HG02870 (cell line): ENCODE data around the gene COL9A3.

Source experiments
- ATAC-seq: cut with Tn5 transposase; IDR thresholded peaks from one replicate; pipeline ENCODE4 v1.9.1; 2021; ENCODE audit warnings: mild to moderate bottlenecking, moderate library complexity; ENCODE audit not compliant: unreplicated experiment

Gene COL9A3

DNA sequence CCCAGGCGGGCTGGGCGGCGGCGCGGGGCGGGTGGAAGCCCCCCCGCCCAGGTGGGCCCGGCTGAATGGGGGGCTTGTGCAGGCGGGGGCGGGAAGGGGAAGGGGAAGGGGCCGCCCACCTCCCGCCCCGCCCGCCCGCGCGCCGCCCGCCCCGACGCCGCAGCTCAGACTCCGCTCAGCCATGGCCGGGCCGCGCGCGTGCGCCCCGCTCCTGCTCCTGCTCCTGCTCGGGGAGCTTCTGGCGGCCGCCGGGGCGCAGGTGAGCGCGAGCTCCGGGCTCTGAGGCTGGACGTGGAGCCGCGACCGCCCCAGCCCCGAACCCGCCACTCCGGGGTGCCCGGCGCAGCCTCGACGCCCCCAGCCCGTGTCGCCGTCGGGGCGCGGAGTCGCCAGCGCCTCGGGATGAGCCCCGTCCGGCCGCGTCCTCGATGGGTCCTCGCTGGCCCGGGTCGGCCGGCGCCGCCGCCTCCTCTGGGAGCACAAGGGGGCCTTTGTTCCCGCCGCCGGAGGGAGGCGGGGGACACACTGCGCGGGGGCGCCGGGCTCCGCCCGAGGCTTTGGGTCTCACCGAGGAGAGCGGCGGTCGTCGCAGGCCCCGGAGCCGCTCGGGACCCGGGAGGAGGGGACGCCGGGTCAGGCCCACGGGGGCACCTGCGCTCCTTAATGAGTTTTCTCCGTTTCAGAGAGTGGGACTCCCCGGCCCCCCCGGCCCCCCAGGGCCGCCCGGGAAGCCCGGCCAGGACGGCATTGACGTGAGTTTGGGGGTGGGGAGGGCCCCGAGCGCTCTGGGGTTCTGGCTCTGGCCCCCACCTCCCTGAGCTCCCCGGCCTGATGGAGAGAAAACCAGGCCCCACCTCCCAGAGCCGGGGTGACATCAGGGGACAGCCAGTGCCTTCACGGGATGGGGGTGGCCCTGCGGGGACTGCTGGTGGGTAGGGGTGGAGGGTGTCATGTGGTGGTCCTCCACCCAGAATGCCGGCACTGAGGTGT, at the start of gene COL9A3:
Gene COL9A3 (plus strand): TSS at position 167 of the 990 bp plus-strand sequence. CDS start 15 bp downstream, at position 182.
- no peak for ATAC-seq

DNA sequence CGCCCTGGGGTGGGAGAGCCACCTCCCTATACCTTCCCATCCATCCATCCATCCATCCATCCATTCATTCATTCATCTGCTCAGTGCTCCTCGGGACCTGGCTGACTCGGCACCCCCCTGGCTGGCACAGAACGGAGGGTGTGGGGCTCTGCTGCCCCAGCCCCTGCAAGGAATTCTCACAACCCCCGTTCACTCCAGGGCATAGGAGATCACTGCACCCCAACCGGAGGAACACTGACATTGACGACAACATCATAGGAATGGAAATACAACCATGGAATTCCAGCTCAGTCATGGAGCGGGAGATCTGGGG, 48.7 kb upstream of the COL9A3 start:
- no peak for ATAC-seq

DNA sequence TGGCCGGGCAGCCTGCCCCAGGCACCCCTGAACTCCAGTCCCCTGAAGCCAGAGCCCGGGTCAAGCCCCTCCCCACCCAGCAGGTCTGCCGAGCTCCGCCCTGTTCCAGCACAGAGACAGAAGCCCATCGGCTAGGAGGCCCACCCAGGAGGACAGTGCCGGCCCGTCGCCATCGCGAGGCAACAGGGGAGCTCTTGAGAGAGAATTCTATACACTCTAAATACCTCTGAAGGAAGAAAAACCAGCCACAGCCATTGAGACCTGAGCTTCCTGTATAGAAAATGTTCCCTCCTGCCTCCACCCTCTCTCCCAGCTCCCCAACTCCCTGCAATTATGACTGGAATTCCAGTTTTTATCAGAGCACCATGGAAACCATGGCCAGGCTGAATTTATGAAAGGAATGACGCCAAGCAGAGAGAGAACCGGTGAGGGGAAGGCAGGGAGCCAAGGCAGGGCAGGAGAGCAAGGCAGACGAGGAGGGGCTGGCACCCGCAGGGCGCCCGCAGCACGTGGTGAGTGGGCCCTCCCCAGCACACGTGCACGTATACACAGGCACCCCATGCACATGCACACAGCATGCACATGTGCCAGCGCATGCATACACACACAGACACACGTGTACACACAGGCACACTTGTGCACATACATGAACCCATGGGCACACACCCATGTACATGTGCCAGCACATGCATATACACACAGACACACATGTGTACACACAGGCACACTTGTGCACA, 48.1 kb upstream of the COL9A3 start:
- no peak for ATAC-seq

GRCh38 chr20:62769346-62770071, 47.3 kb upstream of the COL9A3 start:
- ATAC-seq: no peak

DNA sequence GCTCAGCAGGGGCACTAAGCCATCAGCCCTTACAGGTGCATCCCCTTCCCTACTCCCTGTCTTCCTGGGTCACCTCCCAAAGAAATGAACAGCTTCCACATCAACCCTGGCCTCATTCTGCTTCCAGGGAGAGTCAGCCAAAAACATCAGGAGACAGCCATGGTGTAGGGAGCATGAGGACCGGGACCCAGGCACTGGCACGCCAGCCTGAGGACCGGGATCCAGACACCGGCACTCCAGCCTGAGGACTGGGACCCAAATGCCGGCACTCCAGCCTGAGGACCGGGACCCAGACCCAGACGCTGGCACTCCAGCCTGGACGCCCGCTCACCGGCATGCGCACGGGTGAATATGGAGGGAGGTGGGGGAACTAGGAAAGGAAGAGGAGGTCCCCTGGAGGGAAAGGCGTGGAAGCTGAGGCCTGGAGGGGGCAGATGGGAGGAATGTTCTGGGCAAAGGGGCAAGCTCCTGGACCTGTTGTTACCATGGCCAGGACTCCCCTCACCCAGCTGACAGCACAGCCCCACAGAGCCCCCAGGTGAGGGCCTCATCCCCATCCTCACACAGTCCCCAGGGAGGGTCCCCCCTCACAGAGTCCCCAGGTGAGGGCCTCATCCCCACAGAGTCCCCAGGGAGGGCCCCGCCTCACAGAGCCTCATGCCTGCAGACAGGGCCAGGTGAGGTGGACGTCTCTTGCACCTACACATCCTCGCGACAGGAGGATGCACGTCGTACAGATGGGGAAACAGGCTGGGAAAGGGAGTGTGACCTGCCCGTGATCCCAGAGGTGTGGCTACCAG, 46.5 kb upstream of the COL9A3 start:
- ATAC-seq: no peak

DNA sequence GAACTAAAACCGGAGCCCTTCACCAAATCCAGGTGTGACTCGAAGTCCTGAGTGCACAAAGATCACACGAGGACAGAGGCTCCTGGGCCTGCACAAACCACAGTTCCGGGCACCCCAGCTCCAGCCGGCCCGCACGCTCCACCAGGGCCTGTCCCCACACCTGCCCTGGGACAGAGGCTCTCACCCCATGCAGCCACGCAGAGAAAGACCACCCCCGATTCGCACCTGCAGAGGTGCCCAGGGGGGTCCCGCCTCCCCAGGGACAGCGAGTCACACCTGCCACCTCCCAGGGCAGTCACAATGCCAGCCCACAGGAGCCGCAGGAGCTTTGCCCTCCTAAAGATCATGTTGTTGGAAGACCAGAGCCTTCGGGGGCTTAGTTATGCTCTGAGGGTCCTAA, 45.9 kb upstream of the COL9A3 start:
- no peak for ATAC-seq

GRCh38 chr20:62771396-62772102, 45.3 kb upstream of the COL9A3 start:
- ATAC-seq: no peak

DNA sequence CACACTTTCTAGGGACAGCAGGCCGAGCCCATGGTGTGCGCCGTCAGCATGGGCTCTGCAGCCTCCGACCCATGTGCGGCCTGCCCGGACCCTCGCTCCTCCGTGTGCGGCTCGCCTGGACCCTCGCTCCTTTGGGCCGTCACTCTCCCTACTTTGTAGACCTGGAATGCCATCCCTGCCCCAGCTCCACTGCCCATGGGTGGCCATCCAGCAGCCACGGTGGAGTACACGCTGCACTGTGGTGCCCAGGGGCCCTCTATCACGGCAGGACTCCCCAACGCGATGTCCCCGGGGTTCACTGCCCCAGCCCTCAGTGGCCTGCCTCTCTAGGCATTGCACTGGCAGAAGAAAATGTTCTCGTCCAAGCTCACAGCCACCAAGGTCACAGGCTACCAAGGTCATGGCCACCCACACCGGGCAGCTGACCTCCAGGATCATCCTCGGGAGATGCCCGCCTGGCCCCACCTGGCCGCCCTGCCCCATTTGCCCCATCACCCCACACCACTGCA, 44.7 kb upstream of the COL9A3 start:
- ATAC-seq: no peak

- no peak for ATAC-seq
These were observed 44.2 kb upstream of the COL9A3 start for GRCh38 chr20:62772619-62772989.

- ATAC-seq: no peak
These were observed 43.6 kb upstream of the COL9A3 start for GRCh38 chr20:62772990-62773844.

DNA sequence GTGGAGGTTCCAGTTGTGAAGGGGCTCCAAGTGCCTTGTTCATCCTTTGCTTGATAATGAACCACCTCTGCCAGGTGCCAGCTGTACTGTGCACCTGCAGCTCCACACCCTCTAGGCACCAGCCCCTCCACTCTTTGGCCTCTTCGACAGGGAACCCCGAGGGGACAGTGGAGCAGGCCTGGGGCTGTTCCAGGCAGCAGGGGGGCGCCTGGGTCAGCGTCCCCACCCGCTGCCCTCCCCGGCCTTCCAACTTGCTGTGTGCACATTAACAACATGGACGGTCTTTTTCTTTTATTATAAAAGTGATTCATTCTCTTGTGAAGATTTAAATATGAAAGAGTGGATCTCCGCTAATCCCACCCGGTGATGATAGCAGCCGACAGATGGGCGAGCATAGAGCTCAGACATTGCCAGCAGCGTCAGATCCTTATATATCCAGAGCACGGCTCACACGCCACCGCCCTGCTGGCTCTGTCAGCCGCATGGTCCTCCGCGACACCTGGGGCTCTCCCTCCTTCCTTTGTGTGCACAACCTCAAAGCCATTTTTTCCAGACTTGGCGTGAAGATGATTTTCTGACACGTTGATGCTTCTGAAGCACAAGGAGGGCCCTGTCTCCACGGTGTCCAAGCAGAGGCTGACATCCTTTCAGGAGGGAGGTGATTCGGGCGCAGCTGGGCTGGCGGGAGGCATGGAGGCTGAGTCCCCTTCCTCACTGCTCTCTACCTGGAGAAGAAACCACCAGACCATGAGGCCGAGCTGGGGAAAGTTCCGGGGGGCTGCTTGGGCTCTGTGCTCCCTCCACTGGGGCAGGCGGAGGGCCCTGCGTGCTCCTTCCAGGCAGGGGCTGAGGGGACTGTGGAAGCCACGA, 42.8 kb upstream of the COL9A3 start:
- ATAC-seq: no peak

GRCh38 chr20:62774762-62775161, 42.1 kb upstream of the COL9A3 start:
- ATAC-seq: no peak

GRCh38 chr20:62775206-62775605, 41.6 kb upstream of the COL9A3 start:
- no peak for ATAC-seq

DNA sequence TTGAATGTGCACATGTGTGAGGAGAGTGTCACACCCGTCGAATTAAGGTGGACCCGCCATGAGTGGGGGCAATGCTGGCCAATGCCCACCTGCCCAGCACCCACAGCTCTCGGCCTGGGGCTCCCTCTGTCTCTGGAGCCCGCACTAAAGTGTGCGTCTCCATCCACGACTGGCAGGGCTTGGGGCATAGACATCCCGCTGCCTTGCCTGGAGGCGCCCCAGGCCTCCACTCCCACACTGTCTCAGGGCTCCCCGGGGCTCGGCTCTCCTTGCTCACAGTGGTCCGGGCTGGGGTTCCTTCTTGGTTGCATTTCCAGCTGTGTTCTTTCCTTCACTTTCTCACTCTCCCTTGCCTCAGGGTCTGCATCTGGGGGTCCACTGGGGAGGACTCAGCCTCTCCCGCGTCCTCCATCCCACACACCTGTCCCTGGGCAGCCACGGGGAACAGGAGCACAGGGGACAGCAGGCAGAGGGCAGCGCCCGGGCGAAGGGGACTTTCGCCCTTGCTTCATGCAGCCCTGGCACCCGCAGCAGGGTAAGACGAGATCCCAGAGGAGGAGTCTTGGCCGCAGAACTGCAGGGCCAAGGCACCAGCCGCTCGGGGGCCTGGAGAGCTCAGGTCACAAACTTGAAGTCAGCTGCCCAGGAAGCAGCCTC, 40.7 kb upstream of the COL9A3 start:
- no peak for ATAC-seq

DNA sequence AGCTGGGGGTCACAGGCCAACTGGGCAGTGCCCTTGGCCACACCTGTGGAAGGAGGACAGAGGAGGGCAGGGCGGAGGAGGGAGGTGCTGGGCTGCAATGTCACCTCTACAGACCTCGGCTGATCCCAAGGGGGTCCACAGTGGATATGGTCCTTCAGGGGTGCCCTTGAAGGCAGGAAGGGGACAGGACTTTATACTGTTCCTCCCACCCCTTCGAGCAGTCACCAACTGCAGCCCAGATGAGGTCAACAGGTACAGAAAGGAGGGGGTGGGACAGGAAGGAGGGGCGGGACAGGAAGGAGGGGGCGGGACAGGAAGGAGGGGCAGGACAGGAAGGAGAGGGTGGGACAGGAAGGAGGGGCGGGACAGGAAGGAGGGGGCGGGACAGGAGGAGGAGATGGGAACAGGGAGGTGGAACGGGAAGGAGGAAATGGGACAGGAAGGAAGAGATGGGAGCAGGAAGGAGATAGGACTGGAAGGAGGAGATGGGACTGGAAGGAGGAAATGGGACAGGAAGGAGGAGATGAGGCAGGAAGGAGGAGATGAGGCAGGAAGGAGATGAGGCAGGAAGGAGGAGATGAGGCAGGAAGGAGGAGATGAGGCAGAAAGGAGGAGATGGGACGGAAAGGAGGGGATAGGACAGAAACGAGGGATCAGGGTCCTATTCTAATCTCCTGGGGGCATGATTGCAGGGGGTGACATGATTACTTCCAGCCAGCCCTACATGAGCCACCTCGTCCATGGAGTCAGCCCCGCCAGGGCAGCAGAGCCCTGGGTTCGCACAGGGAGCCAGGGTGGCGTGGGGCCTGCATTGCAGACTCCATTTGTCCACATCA, 39.9 kb upstream of the COL9A3 start:
- no peak for ATAC-seq

GRCh38 chr20:62777528-62777830, 39.4 kb upstream of the COL9A3 start:
- ATAC-seq: no peak

- no peak for ATAC-seq
These were observed 38.8 kb upstream of the COL9A3 start for GRCh38 chr20:62778058-62778457.
